GM23338 (cell line): ENCODE data around the gene FABP6.

ENCODE experiments used
- CREB1 ChIP-seq: fragments of 250-450 bp; sonication (Bioruptor Pico); IDR thresholded peaks from 2 replicates; pipeline ENCODE4 v1.5.0; 2020; ENCODE audit warnings: low read depth, mild to moderate bottlenecking, moderate library complexity
- EZH2 ChIP-seq: fragments of 200-600 bp; sonication (generic); IDR thresholded peaks from one replicate; pipeline ENCODE4 v1.8.0; 2017; ENCODE audit warnings: antibody characterized with exemption, mild to moderate bottlenecking, low read depth; ENCODE audit not compliant: unreplicated experiment
- EZH2phosphoT487 ChIP-seq: fragments of 200-600 bp; sonication (generic); IDR thresholded peaks from one replicate; pipeline ENCODE4 v1.8.1; 2018; ENCODE audit warnings: antibody characterized with exemption; ENCODE audit not compliant: unreplicated experiment
- JUNB ChIP-seq: IDR thresholded peaks from one replicate; pipeline ENCODE4 v1.6.1; 2016; ENCODE audit warnings: antibody characterized with exemption; ENCODE audit not compliant: unreplicated experiment
- NANOG ChIP-seq: IDR thresholded peaks from 2 replicates; pipeline ENCODE4 v1.6.1; 2016; ENCODE audit warnings: antibody characterized with exemption, borderline replicate concordance
- POLR2AphosphoS5 ChIP-seq: IDR thresholded peaks from 2 replicates; pipeline ENCODE4 v1.6.1; 2016; ENCODE audit warnings: antibody characterized with exemption, low read depth
- STAT1 ChIP-seq: IDR thresholded peaks from one replicate; pipeline ENCODE4 v1.6.1; 2016; ENCODE audit warnings: antibody characterized with exemption; ENCODE audit not compliant: unreplicated experiment
- ZNF331 ChIP-seq: fragments of 250-450 bp; sonication (Bioruptor Pico); IDR thresholded peaks from 2 replicates; pipeline ENCODE4 v1.5.0; 2020; ENCODE audit warnings: low read depth, mild to moderate bottlenecking, moderate library complexity
- TF ChIP-seq, protein P1 (sequence below), 2 experiments: fragments of 200-600 bp in 1 of 2; sonication (generic) in 1 of 2; conservative IDR thresholded peaks; 2 replicates each; pipeline versions ENCODE4 v1.5.1 to v1.6.1; 2016 to 2017; ENCODE audit warnings: antibody characterized with exemption in 2 of 2, low read depth in 2 of 2, mild to moderate bottlenecking in 2 of 2, moderate library complexity in 1 of 2
- TF ChIP-seq, protein P2 (sequence below): fragments of 250-450 bp; sonication (Bioruptor Pico); IDR thresholded peaks from 2 replicates; pipeline ENCODE4 v1.5.0; 2020; ENCODE audit warnings: mild to moderate bottlenecking, moderate library complexity
- TF ChIP-seq, protein P3 (sequence below): IDR thresholded peaks from one replicate; pipeline ENCODE4 v1.6.1; 2018; ENCODE audit warnings: antibody characterized with exemption; ENCODE audit not compliant: unreplicated experiment

DNA sequence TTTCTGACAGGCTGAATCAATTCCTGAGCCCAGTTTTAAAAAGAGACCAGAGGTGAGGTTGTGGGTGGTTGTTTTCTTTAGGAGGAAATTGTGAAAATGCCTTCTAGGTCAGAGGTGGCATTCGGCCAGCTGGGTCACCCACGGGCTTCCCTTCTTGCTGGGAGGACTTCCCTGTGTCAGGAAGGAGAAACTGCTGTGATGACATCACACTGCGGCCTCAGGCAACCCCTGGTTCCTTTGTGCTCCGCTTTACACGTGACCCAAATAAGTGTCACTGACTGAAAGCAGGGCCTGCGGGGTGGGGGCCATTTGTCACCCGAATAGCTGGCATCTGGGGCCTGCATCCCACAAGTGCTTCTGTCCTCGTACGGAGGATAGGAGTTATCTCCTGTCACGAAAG is 39.7 kb downstream of the FABP6 start:
- TF ChIP-seq, protein P1, sequence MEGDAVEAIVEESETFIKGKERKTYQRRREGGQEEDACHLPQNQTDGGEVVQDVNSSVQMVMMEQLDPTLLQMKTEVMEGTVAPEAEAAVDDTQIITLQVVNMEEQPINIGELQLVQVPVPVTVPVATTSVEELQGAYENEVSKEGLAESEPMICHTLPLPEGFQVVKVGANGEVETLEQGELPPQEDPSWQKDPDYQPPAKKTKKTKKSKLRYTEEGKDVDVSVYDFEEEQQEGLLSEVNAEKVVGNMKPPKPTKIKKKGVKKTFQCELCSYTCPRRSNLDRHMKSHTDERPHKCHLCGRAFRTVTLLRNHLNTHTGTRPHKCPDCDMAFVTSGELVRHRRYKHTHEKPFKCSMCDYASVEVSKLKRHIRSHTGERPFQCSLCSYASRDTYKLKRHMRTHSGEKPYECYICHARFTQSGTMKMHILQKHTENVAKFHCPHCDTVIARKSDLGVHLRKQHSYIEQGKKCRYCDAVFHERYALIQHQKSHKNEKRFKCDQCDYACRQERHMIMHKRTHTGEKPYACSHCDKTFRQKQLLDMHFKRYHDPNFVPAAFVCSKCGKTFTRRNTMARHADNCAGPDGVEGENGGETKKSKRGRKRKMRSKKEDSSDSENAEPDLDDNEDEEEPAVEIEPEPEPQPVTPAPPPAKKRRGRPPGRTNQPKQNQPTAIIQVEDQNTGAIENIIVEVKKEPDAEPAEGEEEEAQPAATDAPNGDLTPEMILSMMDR (conservative IDR thresholded peaks at IDR 0.05; ENCODE audit: low read depth in 2 of 2) = no peak
- TF ChIP-seq POLR2AphosphoS5 = no peak
- no peak for TF ChIP-seq EZH2
- TF ChIP-seq, protein P2, sequence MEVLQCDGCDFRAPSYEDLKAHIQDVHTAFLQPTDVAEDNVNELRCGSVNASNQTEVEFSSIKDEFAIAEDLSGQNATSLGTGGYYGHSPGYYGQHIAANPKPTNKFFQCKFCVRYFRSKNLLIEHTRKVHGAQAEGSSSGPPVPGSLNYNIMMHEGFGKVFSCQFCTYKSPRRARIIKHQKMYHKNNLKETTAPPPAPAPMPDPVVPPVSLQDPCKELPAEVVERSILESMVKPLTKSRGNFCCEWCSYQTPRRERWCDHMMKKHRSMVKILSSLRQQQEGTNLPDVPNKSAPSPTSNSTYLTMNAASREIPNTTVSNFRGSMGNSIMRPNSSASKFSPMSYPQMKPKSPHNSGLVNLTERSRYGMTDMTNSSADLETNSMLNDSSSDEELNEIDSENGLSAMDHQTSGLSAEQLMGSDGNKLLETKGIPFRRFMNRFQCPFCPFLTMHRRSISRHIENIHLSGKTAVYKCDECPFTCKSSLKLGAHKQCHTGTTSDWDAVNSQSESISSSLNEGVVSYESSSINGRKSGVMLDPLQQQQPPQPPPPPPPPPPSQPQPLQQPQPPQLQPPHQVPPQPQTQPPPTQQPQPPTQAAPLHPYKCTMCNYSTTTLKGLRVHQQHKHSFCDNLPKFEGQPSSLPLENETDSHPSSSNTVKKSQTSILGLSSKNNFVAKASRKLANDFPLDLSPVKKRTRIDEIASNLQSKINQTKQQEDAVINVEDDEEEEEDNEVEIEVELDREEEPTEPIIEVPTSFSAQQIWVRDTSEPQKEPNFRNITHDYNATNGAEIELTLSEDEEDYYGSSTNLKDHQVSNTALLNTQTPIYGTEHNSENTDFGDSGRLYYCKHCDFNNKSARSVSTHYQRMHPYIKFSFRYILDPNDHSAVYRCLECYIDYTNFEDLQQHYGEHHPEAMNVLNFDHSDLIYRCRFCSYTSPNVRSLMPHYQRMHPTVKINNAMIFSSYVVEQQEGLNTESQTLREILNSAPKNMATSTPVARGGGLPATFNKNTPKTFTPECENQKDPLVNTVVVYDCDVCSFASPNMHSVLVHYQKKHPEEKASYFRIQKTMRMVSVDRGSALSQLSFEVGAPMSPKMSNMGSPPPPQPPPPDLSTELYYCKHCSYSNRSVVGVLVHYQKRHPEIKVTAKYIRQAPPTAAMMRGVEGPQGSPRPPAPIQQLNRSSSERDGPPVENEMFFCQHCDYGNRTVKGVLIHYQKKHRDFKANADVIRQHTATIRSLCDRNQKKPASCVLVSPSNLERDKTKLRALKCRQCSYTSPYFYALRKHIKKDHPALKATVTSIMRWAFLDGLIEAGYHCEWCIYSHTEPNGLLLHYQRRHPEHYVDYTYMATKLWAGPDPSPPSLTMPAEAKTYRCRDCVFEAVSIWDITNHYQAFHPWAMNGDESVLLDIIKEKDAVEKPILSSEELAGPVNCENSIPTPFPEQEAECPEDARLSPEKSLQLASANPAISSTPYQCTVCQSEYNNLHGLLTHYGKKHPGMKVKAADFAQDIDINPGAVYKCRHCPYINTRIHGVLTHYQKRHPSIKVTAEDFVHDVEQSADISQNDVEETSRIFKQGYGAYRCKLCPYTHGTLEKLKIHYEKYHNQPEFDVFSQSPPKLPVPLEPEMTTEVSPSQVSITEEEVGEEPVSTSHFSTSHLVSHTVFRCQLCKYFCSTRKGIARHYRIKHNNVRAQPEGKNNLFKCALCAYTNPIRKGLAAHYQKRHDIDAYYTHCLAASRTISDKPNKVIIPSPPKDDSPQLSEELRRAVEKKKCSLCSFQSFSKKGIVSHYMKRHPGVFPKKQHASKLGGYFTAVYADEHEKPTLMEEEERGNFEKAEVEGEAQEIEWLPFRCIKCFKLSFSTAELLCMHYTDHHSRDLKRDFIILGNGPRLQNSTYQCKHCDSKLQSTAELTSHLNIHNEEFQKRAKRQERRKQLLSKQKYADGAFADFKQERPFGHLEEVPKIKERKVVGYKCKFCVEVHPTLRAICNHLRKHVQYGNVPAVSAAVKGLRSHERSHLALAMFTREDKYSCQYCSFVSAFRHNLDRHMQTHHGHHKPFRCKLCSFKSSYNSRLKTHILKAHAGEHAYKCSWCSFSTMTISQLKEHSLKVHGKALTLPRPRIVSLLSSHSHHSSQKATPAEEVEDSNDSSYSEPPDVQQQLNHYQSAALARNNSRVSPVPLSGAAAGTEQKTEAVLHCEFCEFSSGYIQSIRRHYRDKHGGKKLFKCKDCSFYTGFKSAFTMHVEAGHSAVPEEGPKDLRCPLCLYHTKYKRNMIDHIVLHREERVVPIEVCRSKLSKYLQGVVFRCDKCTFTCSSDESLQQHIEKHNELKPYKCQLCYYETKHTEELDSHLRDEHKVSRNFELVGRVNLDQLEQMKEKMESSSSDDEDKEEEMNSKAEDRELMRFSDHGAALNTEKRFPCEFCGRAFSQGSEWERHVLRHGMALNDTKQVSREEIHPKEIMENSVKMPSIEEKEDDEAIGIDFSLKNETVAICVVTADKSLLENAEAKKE (CRISPR knock-in tag) = no peak
- no peak for TF ChIP-seq EZH2phosphoT487
- TF ChIP-seq, protein P3, sequence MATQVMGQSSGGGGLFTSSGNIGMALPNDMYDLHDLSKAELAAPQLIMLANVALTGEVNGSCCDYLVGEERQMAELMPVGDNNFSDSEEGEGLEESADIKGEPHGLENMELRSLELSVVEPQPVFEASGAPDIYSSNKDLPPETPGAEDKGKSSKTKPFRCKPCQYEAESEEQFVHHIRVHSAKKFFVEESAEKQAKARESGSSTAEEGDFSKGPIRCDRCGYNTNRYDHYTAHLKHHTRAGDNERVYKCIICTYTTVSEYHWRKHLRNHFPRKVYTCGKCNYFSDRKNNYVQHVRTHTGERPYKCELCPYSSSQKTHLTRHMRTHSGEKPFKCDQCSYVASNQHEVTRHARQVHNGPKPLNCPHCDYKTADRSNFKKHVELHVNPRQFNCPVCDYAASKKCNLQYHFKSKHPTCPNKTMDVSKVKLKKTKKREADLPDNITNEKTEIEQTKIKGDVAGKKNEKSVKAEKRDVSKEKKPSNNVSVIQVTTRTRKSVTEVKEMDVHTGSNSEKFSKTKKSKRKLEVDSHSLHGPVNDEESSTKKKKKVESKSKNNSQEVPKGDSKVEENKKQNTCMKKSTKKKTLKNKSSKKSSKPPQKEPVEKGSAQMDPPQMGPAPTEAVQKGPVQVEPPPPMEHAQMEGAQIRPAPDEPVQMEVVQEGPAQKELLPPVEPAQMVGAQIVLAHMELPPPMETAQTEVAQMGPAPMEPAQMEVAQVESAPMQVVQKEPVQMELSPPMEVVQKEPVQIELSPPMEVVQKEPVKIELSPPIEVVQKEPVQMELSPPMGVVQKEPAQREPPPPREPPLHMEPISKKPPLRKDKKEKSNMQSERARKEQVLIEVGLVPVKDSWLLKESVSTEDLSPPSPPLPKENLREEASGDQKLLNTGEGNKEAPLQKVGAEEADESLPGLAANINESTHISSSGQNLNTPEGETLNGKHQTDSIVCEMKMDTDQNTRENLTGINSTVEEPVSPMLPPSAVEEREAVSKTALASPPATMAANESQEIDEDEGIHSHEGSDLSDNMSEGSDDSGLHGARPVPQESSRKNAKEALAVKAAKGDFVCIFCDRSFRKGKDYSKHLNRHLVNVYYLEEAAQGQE = no peak
- TF ChIP-seq JUNB = no peak
- TF ChIP-seq NANOG = no peak
- TF ChIP-seq ZNF331 (CRISPR knock-in tag) = no peak
- TF ChIP-seq CREB1 (CRISPR knock-in tag) = no peak
- TF ChIP-seq STAT1 = no peak
